Mesendoderm (in vitro differentiated cells): ENCODE measurements around the gene FREM2.

Source experiments
- DNase-seq: peaks from one replicate; pipeline ENCODE4 v3.0.0; 2013
- H2AK5ac ChIP-seq: 2 replicates; pipeline ENCODE4 v1.6.1; 2013; ENCODE audit warnings: low read length, inconsistent platforms
- H2BK120ac ChIP-seq: 2 replicates; pipeline ENCODE4 v1.6.1; 2013; ENCODE audit warnings: low read depth, mild to moderate bottlenecking, low read length, moderate library complexity, mixed read lengths
- H2BK15ac ChIP-seq: replicated peaks from 2 replicates; pipeline ENCODE4 v1.6.1; 2013; ENCODE audit warnings: low read depth, mild to moderate bottlenecking, moderate library complexity
- H2BK5ac ChIP-seq: 2 replicates; pipeline ENCODE4 v1.6.1; 2013; ENCODE audit warnings: low read length, inconsistent platforms
- H3K18ac ChIP-seq: 2 replicates; pipeline ENCODE4 v1.6.1; 2013; ENCODE audit warnings: mild to moderate bottlenecking, low read length, mixed read lengths
- H3K23ac ChIP-seq: one replicate; pipeline ENCODE4 v1.6.1; 2013; ENCODE audit warnings: low read length
- H3K27ac ChIP-seq: 2 replicates; pipeline ENCODE4 v1.5.1; 2013; ENCODE audit warnings: low read depth, mild to moderate bottlenecking, inconsistent platforms, low read length, moderate library complexity
- H3K27me3 ChIP-seq: 2 replicates; pipeline ENCODE4 v1.6.1; 2013; ENCODE audit warnings: low read length, control low read depth, mild to moderate bottlenecking, inconsistent platforms; ENCODE audit not compliant: insufficient read depth, poor library complexity
- H3K36me3 ChIP-seq: 2 replicates; pipeline ENCODE4 v1.6.1; 2013; ENCODE audit warnings: low read length, inconsistent platforms; ENCODE audit not compliant: control insufficient read depth, insufficient read depth
- H3K4ac ChIP-seq: one replicate; pipeline ENCODE4 v1.6.1; 2013; ENCODE audit warnings: low read depth, mild to moderate bottlenecking, low read length, moderate library complexity
- H3K4me1 ChIP-seq: 2 replicates; pipeline ENCODE4 v1.6.1; 2013; ENCODE audit warnings: low read depth, low read length, inconsistent platforms; ENCODE audit not compliant: control insufficient read depth
- H3K4me2 ChIP-seq: 2 replicates; pipeline ENCODE4 v1.6.1; 2013; ENCODE audit warnings: low read length
- H3K4me3 ChIP-seq: 2 replicates; pipeline ENCODE4 v1.5.1; 2013; ENCODE audit warnings: mild to moderate bottlenecking, low read length
- H3K56ac ChIP-seq: one replicate; pipeline ENCODE4 v1.6.1; 2013; ENCODE audit warnings: low read length
- H3K79me1 ChIP-seq: 2 replicates; pipeline ENCODE4 v1.6.1; 2013; ENCODE audit warnings: low read length, inconsistent platforms
- H3K79me2 ChIP-seq: 2 replicates; pipeline ENCODE4 v1.6.1; 2013; ENCODE audit warnings: mild to moderate bottlenecking, low read length; ENCODE audit not compliant: control insufficient read depth, insufficient read depth
- H3K9ac ChIP-seq: 2 replicates; pipeline ENCODE4 v1.6.1; 2013; ENCODE audit warnings: low read length, inconsistent platforms
- H4K5ac ChIP-seq: one replicate; pipeline ENCODE4 v1.6.1; 2013; ENCODE audit warnings: low read length
- H4K8ac ChIP-seq: one replicate; pipeline ENCODE4 v1.6.1; 2013; ENCODE audit warnings: low read depth, mild to moderate bottlenecking, control low read depth, low read length, moderate library complexity
- WGBS: extraction: QIAGEN DNeasy Blood & Tissue Kit; methylation state at CpG from one replicate; pipeline ENCODE4 v1.1.7; 2013; ENCODE audit warnings: low lambda C conversion rate, missing lambda C conversion rate; ENCODE audit not compliant: insufficient coverage; ENCODE audit errors: extremely low coverage; 5-methylcytosine and 5-hydroxymethylcytosine counted together

FREM2 gene

DNA sequence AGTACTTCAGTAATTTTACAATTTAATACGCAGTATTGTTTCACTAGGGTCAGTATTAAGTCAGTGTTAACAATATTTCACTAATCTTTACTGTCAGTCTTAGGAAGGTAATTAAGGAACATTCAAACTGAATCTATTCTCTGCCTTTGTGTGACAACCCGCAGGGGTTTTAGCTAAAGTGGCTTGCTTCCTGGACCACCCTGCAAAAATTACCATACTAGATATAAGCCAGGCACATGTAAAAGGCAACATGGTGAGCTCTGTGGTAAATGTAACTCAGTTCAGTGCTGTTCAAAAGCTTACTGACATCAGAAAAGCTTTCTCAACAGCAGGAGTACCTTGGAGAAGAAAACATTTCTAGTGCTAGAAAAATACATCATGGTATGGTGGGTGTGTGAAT is 116.7 kb downstream of the FREM2 start:
- H3K9ac ChIP-seq, result no peak overlapping the region
- H3K79me1 ChIP-seq, result no peaks in the 10 kb centered on the region
- H2BK120ac ChIP-seq, result no peak overlapping the region
- no peak overlapping the region for H3K4ac ChIP-seq
- H3K4me1 ChIP-seq, result peaks cover 6% of the 10 kb centered on the region
- H3K27me3 ChIP-seq, result no peaks in the 10 kb centered on the region
- H4K5ac ChIP-seq, result no peak overlapping the region
- no peak overlapping the region for H3K4me2 ChIP-seq
- H3K4me3 ChIP-seq, result no peak overlapping the region
- no peak overlapping the region for H3K56ac ChIP-seq
- DNase-seq, result peak; percentile 13
- no peak overlapping the region for H3K23ac ChIP-seq
- no peak overlapping the region for H2AK5ac ChIP-seq
- H4K8ac ChIP-seq, result no peak overlapping the region
- H3K36me3 ChIP-seq, result no peaks in the 10 kb centered on the region
- H3K27ac ChIP-seq, result no peak overlapping the region
- no peak overlapping the region for H2BK15ac ChIP-seq
- no peak overlapping the region for H2BK5ac ChIP-seq
- WGBS, result no CpG with 5 or more reads among the region's 2 CpGs
- H3K79me2 ChIP-seq, result no peaks in the 10 kb centered on the region
- H3K18ac ChIP-seq, result no peak overlapping the region

DNA sequence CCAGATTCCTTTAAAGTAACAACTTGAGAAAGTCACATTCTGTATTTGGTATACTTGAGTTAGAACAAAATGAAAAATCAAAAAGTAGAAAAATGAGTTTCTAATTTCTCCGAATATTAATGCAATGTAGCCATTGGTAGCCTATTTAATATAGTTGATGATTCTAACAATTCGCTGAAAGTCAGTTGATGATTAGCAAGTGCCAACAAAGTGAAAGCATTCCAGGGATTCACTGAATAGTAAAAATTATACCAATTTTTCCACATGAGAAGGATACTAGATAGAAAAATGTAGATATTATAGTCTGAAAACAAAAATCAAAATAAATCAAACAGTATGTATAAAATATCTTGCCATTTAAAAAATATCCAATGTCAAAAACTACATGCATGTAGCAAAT is 117.2 kb downstream of the FREM2 start:
- H3K79me2 ChIP-seq, result no peaks in the 10 kb centered on the region
- no peak overlapping the region for H3K4me2 ChIP-seq
- no peak overlapping the region for H3K4ac ChIP-seq
- no peak overlapping the region for H3K4me3 ChIP-seq
- H4K5ac ChIP-seq, result no peak overlapping the region
- H3K27ac ChIP-seq, result no peak overlapping the region
- H3K9ac ChIP-seq, result no peak overlapping the region
- H2AK5ac ChIP-seq, result no peak overlapping the region
- H2BK15ac ChIP-seq, result no peak overlapping the region
- H3K27me3 ChIP-seq, result no peaks in the 10 kb centered on the region
- H3K36me3 ChIP-seq, result no peaks in the 10 kb centered on the region
- H3K23ac ChIP-seq, result no peak overlapping the region
- DNase-seq, result no peak
- no peak overlapping the region for H3K18ac ChIP-seq
- H2BK5ac ChIP-seq, result no peak overlapping the region
- WGBS, result no CpG with 5 or more reads among the region's 2 CpGs
- no peak overlapping the region for H3K56ac ChIP-seq
- H4K8ac ChIP-seq, result no peak overlapping the region
- H2BK120ac ChIP-seq, result no peak overlapping the region
- peaks cover 6% of the 10 kb centered on the region for H3K4me1 ChIP-seq
- no peaks in the 10 kb centered on the region for H3K79me1 ChIP-seq

- Histone ChIP-seq H3K4ac (no peak overlapping the region), H3K36me3 (no peaks in the 10 kb centered on the region), H3K18ac (no peak overlapping the region), H3K27me3 (no peaks in the 10 kb centered on the region), H4K8ac (no peak overlapping the region), H3K4me2 (no peak overlapping the region), H3K79me2 (no peaks in the 10 kb centered on the region), H3K4me3 (no peak overlapping the region), H2BK120ac (no peak overlapping the region), H2BK5ac (no peak overlapping the region), H3K27ac (no peak overlapping the region), H4K5ac (no peak overlapping the region), H3K9ac (no peak overlapping the region), H2BK15ac (no peak overlapping the region), H3K23ac (no peak overlapping the region), H3K4me1 (peaks cover 6% of the 10 kb centered on the region), H2AK5ac (no peak overlapping the region), H3K79me1 (no peaks in the 10 kb centered on the region), H3K56ac (no peak overlapping the region)
- no CpG with 5 or more reads among the region's 1 CpG for WGBS
- DNase-seq, result no peak
These were observed 117.7 kb downstream of the FREM2 start for GRCh38 chr13:38804536-38804935.

DNA sequence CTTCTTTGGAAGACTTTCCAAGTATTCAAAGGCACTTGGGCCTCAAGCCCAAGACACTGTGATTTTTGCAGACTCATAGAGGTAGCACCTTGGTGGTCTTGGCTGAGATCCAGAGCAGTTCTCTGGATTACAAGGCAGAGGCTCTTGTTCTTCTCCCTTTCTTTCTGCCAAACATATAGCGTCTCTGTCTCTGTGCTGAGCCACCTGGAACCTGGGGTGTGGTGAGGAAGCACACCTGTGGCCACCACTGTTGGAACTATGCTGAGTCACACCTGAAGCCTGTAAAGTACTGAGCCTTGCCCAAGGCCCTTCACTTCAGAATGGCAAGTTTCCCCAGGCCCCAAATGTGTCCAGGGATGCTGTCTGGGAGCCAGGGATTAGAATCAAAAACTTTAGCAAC is 127.5 kb downstream of the FREM2 start:
- Histone ChIP-seq H3K79me1 (no peaks in the 10 kb centered on the region), H3K4me3 (no peak overlapping the region), H4K8ac (no peak overlapping the region), H3K23ac (no peak overlapping the region), H3K79me2 (no peaks in the 10 kb centered on the region), H3K9ac (no peak overlapping the region), H3K36me3 (no peaks in the 10 kb centered on the region), H2BK120ac (no peak overlapping the region), H4K5ac (no peak overlapping the region), H2BK15ac (no peak overlapping the region), H3K27ac (no peak overlapping the region), H3K27me3 (no peaks in the 10 kb centered on the region), H3K18ac (no peak overlapping the region), H3K4me1 (no peaks in the 10 kb centered on the region), H3K4me2 (no peak overlapping the region), H2AK5ac (no peak overlapping the region), H3K4ac (no peak overlapping the region), H2BK5ac (no peak overlapping the region), H3K56ac (no peak overlapping the region)
- peak; percentile 16 for DNase-seq
- no CpG with 5 or more reads among the region's 1 CpG for WGBS

GRCh38 chr13:38819053-38819452 is 132.2 kb downstream of the FREM2 start:
- Histone ChIP-seq H3K79me1 (no peaks in the 10 kb centered on the region), H2AK5ac (no peak overlapping the region), H3K18ac (no peak overlapping the region), H3K27ac (no peak overlapping the region), H3K9ac (no peak overlapping the region), H3K27me3 (no peaks in the 10 kb centered on the region), H2BK120ac (no peak overlapping the region), H2BK5ac (no peak overlapping the region), H3K4ac (no peak overlapping the region), H3K79me2 (no peaks in the 10 kb centered on the region), H2BK15ac (no peak overlapping the region), H3K4me1 (no peaks in the 10 kb centered on the region), H4K5ac (no peak overlapping the region), H3K56ac (no peak overlapping the region), H3K4me3 (no peak overlapping the region), H3K23ac (no peak overlapping the region), H3K36me3 (no peaks in the 10 kb centered on the region), H3K4me2 (no peak overlapping the region), H4K8ac (no peak overlapping the region)
- WGBS, result no CpG with 5 or more reads among the region's 1 CpG
- DNase-seq, result no peak

DNA sequence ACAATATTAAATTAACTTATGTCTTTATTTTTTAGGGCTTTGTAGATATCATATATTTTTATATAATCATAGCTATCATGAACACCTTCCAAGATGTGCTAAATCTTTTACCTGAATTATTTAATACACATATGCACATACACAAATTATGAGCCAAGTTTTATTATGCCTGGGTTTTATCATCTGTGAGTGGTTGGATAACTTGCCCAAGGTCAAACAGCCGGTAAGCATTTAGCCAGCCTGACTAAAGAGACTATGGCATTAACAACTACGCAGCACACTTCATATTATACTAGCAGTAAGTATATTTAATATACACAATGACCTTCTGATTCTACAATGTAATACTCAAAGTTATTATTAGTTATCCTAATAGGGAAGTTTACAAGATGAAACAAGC is 132.7 kb downstream of the FREM2 start:
- H3K4me1 ChIP-seq, result no peaks in the 10 kb centered on the region
- H3K9ac ChIP-seq, result no peak overlapping the region
- H3K23ac ChIP-seq, result no peak overlapping the region
- no peaks in the 10 kb centered on the region for H3K79me2 ChIP-seq
- H3K56ac ChIP-seq, result no peak overlapping the region
- WGBS, result no CpG with 5 or more reads among the region's 2 CpGs
- H3K4ac ChIP-seq, result no peak overlapping the region
- no peaks in the 10 kb centered on the region for H3K79me1 ChIP-seq
- H3K36me3 ChIP-seq, result no peaks in the 10 kb centered on the region
- no peaks in the 10 kb centered on the region for H3K27me3 ChIP-seq
- no peak overlapping the region for H3K18ac ChIP-seq
- no peak overlapping the region for H4K8ac ChIP-seq
- no peak overlapping the region for H2AK5ac ChIP-seq
- no peak overlapping the region for H2BK120ac ChIP-seq
- H2BK15ac ChIP-seq, result no peak overlapping the region
- no peak overlapping the region for H4K5ac ChIP-seq
- H2BK5ac ChIP-seq, result no peak overlapping the region
- H3K4me2 ChIP-seq, result no peak overlapping the region
- H3K27ac ChIP-seq, result no peak overlapping the region
- DNase-seq, result no peak
- H3K4me3 ChIP-seq, result no peak overlapping the region
